NCI-H2171 (cell line): ENCODE data around the gene RAB30.
"Not testable (repeated sequence)": the region's sequence is repeated elsewhere in the genome, so short reads cannot be mapped to it uniquely, and the experiment has no call there.

Experiments used
- DNase-seq: peaks from one replicate; lab custom pipeline; 2025; lab: John Stamatoyannopoulos, UW

RAB30 gene

GRCh38 chr11:82943430-82943829 lies 128.3 kb downstream of the RAB30 start:
- DNase-seq: not testable (repeated sequence)

- DNase-seq: no peak
Measured at GRCh38 chr11:82942376-82942775, 129.3 kb downstream of the RAB30 start.

- no peak for DNase-seq
Measured at GRCh38 chr11:82939456-82939855, 132.2 kb downstream of the RAB30 start.

GRCh38 chr11:82937554-82937953 lies 134.1 kb downstream of the RAB30 start:
- no peak for DNase-seq

- no peak for DNase-seq
Measured at GRCh38 chr11:82936261-82936660, 135.4 kb downstream of the RAB30 start.

GRCh38 chr11:82932564-82932963 lies 139.1 kb downstream of the RAB30 start:
- DNase-seq: no peak

- no peak for DNase-seq
Measured at GRCh38 chr11:82930734-82931133, 141.0 kb downstream of the RAB30 start.

- DNase-seq: no peak
Measured at GRCh38 chr11:82930229-82930628, 141.5 kb downstream of the RAB30 start.

GRCh38 chr11:82929121-82929520 lies 142.6 kb downstream of the RAB30 start:
- DNase-seq: no peak

- DNase-seq: peak; percentile 19
Measured at GRCh38 chr11:82927264-82927880, 144.3 kb downstream of the RAB30 start.

GRCh38 chr11:82924522-82925224 lies 147.0 kb downstream of the RAB30 start:
- DNase-seq: no peak
